ENCODE data around the gene CYP11A1. TPM values are rescaled to one million over a fixed set of nuclear protein-coding genes. Genes with fewer than 3 reads are reported as not detected.

Gene CYP11A1
- total RNA-seq, 1 experiment from 2014 or later: 1.2 TPM

- peak; percentile 46 for DNase-seq (ENCODE audit: low spot score)
Observed at GRCh38 chr15:74322558-74323180, 44.8 kb downstream of the CYP11A1 start.

DNA sequence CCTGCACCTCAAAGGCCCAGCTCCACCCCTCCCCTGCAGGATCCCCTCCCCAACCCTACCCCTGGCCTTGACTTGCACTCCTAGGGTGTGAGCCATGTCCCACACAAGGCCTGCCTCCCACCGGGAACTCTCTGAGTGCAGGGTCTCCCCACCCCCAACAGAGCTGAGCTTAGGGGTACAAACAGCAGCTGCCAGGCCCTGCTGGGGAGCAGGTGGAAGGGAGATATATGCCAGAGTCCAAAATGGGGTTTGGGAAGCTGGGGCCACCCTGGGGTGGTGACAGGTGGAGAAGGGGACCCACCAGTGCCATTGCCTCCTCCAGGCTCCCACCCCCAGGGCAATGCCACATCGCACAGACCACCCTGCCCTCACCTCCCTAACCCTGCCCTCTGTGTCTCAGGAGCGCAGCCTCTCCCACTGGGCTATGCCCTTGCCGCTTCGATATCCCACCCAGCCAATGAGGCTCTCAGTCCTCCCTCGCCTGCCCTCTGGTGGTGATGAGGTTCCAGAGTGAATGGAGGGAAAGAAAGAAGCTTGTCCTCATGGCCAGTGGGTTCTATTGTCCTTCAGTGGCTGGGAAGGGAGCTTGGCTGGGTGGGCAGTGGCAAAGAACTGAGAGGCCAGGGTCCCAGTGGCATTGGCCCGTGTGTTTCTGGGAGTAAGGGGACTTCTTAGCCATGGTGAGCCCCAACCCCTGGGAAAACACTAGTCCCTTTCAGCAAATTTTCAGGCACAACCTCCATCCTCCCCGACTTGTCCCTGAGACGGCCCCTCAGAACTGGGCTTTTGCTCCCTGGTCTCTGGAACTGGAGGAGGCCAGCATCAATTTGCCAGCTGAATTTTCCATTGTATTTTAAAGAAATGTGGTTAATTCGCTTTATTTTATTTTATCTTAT, 46.8 kb downstream of the CYP11A1 start:
- no peak for DNase-seq (ENCODE audit: low spot score)

GRCh38 chr15:74319596-74320351, 47.7 kb downstream of the CYP11A1 start:
- no peak for DNase-seq (ENCODE audit: low spot score)

DNA sequence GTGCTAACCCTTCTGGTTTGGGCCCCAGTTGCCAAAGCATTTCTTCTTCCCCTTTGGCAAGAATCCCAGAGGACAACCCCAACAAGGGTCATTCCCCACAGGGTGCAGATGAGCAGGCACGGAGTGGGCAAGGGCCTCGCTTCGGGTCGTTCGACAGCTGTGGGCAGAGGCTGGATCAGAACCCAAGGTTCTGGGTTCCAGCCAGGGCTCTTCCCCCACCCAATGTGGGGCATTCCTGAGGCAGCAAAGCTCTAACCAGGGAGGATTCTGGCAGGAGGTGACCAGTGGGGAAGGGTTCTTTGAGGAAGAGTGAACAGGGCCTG, 48.3 kb downstream of the CYP11A1 start:
- DNase-seq (ENCODE audit: low spot score): no peak

DNA sequence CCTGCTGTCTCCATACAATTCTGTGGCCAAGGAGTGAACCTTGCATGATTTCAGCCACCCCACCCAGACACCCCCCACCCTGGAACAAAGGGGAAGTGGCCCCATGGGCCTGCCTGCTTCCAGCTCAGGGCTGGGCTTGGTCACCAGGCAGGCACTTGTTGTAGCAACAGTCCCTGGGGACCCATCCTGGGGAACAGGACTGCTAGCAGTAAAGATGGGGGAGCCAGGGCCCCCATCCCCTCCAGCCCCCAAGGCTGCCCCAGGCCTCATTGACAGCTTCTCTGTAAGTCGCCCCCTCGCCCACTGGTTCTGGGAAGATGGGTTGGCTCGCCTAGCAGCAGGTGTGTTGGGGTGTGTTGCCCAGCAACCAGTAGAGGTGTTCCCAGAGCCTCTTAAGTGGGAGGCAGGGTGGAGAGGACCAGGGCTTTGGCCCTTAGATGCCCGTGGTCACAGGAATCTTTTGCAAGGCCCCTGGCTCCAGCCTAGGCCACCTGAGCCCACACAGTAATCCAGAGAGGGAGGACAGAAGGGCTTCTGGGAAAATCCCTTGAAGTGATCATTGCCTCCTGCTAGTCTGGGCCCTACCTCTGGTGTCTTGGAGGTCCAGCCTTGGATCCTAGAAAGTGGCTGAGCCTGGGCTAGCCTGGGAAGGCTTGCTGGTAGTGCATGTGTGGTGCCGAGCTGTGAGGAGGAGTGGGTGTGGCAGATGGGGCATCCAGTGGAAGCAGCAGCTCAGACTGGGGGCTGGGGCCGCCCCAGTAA, 48.9 kb downstream of the CYP11A1 start:
- no peak for DNase-seq (ENCODE audit: low spot score)

DNA sequence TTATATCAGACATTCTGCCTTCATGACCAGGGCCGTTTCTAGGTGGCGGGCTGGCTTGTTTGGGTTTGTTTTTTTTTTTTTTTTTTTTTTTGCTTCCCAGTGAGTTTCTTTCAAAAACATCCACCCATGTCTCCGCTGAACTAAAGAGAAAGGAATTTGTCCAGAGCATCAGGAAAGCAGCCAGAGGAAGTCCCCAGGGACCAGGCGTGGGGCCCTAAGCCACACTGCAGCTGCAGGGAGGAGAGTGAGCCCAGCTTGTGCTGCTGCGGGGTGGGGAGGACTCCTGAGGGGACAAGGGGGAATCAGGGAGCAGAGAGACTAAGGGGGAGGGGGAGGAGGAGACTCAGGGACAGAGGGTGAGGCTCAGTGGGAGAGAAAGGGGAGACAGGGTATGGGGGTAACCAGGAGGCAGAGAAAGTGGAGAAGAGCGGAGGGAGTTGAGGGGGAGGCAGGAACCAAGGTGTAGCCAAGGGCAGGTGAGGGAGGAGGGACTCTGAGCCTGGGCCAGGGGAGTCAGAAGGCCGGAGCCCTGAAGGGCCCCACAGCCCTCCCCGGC, 49.5 kb downstream of the CYP11A1 start:
- peak; percentile 84 for DNase-seq (ENCODE audit: low spot score)

- DNase-seq (ENCODE audit: low spot score): no peak
Observed at GRCh38 chr15:74316141-74316540, 51.3 kb downstream of the CYP11A1 start.

- DNase-seq (ENCODE audit: low spot score): peak; percentile 56
Observed at GRCh38 chr15:74315626-74316025, 51.8 kb downstream of the CYP11A1 start.

- peak; percentile 70 for DNase-seq (ENCODE audit: low spot score)
Observed at GRCh38 chr15:74314795-74315438, 52.5 kb downstream of the CYP11A1 start.

DNA sequence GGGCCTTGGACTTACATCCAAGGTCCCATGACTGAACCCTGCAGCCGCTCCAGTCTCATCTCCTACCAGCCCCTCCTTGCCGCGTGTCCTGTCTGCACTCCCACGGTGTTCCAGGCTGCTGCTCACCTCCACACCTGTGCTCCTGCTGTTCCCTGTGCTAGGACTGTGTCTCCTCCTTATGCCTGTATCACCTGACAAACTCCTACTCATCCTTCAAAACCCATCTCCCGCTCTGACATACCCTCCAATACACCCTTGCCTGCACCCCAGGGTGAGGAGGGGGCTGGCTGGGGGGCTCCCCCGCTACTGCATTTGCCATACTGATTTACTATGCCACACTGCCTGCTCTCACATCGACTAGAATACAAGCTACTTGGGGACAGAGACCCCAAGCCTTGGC, 53.6 kb downstream of the CYP11A1 start:
- no peak for DNase-seq (ENCODE audit: low spot score)

GRCh38 chr15:74312445-74313007, 54.9 kb downstream of the CYP11A1 start:
- no peak for DNase-seq (ENCODE audit: low spot score)

DNA sequence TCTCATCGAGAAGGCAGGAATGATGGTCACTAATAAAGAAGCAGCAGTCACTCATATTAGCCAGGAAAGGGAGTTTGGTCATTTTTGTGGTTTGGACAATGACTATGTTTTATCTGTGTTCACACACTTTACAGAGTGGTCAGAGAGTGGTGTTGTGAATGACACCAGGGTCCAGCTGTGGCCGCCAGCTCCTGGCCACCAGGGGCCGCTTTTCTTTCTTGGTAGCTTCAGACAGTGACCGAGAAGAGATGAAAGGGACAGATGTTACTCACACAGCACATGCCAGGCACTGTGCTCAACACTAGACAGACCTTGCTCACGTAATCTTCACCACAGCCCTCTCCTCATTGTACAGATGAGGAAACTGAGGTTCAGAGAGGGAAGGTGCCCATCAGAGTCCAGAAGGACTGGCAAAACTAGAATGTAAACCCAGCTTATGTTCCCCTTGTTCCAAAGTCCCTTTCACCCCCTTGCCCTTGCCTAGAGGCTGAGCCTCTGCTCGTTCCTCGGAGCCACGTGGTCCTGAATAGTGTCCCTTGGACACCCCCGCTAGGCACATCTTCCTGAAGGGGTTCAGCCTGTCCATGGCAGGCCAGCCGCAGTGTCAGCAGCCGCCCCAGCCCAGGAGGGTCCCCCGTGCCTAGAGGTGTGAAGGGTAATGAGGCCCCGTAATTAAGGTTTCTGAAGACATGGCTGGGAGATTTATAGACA, 55.6 kb downstream of the CYP11A1 start:
- DNase-seq (ENCODE audit: low spot score): no peak

- DNase-seq (ENCODE audit: low spot score): peak; percentile 70
Observed at GRCh38 chr15:74307827-74308811, 59.3 kb downstream of the CYP11A1 start.

GRCh38 chr15:74306781-74307217, 60.6 kb downstream of the CYP11A1 start:
- no peak for DNase-seq (ENCODE audit: low spot score)

DNA sequence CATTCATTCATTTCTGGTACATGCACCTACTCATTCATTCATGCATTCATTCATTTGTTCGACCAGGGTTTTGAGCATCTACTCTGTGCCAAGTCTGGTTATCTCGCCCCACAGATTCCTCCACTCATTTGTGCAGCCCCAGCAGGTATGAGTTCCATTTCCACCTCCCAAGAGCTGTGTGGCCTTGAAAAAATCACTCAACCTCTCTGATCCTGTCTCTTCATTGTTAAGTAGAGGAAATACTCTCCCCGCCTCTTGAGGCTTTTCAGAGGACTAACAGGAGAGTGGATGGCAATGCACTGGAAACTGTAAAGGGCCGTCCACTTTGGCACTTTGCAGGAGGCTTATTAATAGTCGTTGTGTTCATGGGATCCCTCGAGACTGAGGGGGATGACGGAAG, 61.8 kb downstream of the CYP11A1 start:
- no peak for DNase-seq (ENCODE audit: low spot score)

DNA sequence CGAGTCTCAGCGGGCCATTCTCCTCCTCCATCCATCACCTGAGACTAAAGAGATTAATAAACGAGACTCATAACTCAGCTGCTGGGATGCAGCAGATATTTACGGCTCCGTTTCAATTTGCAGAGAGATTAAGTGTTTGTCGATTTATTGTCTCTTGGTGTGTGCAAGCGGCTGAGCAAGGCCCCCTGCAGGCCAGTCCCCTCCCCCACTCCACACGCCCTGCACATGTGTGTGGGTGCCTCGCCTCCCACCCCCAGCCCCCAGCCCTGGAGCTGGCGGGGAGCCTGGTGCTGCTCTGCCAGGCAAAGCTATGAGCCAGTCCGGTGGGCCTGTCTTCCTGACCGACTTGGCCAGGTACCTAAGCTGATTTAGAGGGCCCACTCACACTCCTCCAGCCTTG, 63.0 kb downstream of the CYP11A1 start:
- DNase-seq (ENCODE audit: low spot score): no peak

DNA sequence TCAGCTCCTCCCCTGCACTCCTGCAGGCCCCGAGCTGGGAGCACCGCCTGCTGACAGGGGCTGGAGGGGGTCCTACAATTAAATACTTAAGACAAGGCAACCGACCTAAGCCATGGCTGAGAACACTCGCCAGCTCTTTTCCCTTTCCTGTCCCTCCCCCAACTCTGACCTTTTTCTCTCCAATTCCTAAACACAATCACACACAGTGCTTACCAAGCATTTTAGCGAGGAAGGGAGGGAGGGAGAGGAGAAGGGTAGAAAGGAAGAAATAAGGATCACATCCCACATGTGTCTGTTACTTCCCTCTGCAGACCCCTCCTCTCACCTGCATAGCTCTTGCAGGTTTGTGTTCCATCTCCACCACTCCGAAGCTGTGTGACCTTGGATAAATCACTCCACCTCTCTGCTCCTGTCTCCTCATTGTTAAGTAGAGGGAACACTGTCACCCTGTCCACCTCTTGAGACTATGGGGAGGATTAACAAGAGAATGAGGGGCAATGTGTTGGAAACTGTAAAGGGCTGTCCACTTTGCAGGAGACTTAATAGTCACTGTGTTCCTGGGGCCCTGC, 63.6 kb downstream of the CYP11A1 start:
- no peak for DNase-seq (ENCODE audit: low spot score)

DNA sequence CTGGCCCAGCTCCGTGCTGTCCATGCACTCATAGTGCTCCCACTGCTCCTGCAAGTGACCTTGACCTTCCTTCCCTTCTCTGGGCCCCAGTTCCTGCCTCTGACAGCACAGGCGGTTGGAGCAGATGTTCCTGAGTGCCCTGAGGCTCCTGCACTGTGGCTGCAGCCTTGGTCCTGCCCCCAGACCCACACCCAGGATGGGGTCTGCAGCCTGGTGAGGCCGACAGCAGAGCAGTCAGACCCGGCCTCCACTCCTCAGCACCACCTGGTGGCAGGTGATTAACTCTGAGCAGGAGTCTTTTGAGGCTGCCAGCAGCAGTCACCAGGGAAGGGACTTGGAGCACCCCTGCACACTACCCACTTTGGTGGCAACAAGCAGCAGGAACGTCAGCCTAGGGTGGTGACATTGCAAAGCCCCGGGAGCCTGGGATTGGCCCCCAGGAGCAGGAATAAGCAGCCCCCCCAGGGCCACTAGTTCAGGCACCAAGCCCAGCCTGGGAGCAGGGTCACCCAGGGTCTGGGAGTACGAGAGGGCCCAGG, 64.6 kb downstream of the CYP11A1 start:
- no peak for DNase-seq (ENCODE audit: low spot score)
